ENCODE results near the gene IGLL5.

IGLL5 gene

DNA sequence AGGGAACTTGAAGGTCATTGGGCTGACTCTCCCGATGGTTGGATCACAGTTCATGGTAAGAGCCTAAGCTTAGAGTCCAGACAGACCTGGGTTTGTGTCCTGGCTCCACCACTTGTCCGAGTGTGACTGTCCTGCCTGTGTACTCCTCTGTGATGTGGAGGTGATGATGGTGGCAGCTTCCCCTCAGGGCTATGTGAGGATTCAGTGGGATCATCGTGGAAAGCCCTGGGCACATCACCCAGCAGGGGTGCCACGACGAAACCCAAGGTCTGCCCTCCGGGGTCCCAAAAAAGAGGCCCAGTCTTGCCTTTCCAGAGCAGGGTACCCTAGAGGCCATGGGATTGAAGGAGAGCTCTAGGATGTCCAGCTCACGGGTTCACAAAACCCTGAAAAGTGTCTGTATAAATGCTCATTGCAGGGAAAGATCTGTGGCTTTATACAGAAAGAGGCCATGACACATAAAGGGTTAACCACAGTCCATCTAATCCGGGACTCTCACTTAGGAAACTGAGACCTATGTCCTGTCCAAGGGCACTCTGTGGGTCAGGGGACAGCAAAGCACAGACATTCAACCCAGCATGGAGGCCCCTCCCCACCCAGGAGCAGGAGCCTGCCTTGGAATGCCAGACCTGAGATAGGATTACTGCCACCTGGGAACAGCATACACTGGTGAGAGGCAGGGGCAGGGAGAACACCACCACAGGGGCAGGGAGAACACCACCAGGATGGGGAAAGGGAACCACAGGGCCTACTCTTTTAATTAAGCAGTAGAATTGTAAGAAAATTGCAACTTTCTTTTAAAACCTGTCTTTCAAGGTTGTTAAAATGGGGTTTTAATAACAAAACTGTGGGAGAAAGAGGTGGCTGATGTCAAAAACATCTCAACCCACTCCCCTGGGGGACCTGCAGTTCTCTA lies 51.3 kb downstream of the IGLL5 start:
- H3K4me1 ChIP-seq (ENCODE audit: low read length) = peaks cover 94% of the 10 kb centered on the region
- no peak overlapping the region for H3K9ac ChIP-seq (ENCODE audit: low read length)
- no peaks in the 10 kb centered on the region for H3K9me3 ChIP-seq (replicated peaks; ENCODE audit: insufficient read depth, low read length)
- no peak overlapping the region for H2AFZ ChIP-seq (ENCODE audit: low read length)
- H3K4me3 ChIP-seq (ENCODE audit: low read length) = no peak overlapping the region
- H3F3A ChIP-seq (ENCODE audit: insufficient read depth, low read length) = peaks cover 23% of the 10 kb centered on the region
- no peak for TF ChIP-seq EZH2 (optimal IDR thresholded peaks at IDR 0.05; ENCODE audit: low read depth, low read length)
- TF ChIP-seq EZH2phosphoT487 (IDR thresholded peaks at IDR 0.05; ENCODE audit: low read length) = no peak
- TF ChIP-seq, protein P1, sequence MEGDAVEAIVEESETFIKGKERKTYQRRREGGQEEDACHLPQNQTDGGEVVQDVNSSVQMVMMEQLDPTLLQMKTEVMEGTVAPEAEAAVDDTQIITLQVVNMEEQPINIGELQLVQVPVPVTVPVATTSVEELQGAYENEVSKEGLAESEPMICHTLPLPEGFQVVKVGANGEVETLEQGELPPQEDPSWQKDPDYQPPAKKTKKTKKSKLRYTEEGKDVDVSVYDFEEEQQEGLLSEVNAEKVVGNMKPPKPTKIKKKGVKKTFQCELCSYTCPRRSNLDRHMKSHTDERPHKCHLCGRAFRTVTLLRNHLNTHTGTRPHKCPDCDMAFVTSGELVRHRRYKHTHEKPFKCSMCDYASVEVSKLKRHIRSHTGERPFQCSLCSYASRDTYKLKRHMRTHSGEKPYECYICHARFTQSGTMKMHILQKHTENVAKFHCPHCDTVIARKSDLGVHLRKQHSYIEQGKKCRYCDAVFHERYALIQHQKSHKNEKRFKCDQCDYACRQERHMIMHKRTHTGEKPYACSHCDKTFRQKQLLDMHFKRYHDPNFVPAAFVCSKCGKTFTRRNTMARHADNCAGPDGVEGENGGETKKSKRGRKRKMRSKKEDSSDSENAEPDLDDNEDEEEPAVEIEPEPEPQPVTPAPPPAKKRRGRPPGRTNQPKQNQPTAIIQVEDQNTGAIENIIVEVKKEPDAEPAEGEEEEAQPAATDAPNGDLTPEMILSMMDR (IDR thresholded peaks at IDR 0.05; ENCODE audit: low read length) = no peak
- peaks cover 92% of the 10 kb centered on the region for H3K79me2 ChIP-seq (ENCODE audit: low read length)
- H3K36me3 ChIP-seq (replicated peaks; ENCODE audit: insufficient read depth, low read length) = no peaks in the 10 kb centered on the region
- no peak overlapping the region for H3K4me2 ChIP-seq (ENCODE audit: low read depth, low read length)
- no peaks in the 10 kb centered on the region for H3K27me3 ChIP-seq (replicated peaks; ENCODE audit: insufficient read depth, low read length)
- no peaks in the 10 kb centered on the region for H3K9me2 ChIP-seq (replicated peaks; ENCODE audit: insufficient read depth, low read length)
- H4K20me1 ChIP-seq (ENCODE audit: insufficient read depth, low read length) = no peaks in the 10 kb centered on the region
- H3K27ac ChIP-seq (ENCODE audit: low read length) = peak overlapping the region; percentile 38; the same call in 1 of the 2 replicates
- DNase-seq = no peak

DNA sequence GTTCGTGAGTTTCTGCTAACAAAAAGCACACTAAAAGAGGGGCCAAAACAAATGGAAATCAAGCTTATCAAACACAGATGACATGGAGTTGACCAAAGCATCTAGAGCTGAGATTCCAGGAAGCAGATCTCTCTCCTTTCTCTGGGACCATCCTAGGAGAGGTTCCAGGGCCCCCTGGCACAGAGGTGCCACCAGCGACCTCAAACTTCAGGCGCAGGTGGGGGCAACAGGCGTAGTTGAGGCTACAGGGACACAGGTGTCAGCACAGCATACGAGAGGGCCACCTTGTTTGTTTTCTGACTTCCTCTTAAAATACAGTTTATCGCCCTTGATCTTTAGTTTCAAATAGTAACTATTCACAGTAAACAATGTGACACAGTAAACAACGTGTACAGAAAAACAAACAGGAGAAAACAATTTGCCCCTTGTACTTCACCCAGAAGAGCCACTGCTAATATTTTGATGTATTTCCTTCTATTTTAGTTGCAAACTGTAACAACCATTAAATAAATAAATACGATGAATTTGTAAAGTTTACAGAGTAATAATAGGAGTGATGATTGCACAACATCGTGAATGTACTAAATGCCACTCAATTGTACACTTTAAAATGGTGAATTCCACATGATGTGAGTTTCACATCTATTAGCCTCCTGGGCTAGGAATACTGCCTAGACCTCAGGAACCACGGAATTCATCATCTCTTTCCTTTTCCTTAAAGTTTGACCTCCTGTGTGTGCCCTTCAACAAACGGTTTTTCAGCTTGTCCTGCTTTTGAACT lies 52.2 kb downstream of the IGLL5 start:
- H2AFZ ChIP-seq (ENCODE audit: low read length) = no peak overlapping the region
- no peaks in the 10 kb centered on the region for H3K27me3 ChIP-seq (replicated peaks; ENCODE audit: insufficient read depth, low read length)
- no peaks in the 10 kb centered on the region for H4K20me1 ChIP-seq (ENCODE audit: insufficient read depth, low read length)
- DNase-seq = no peak
- TF ChIP-seq, protein P1 (IDR thresholded peaks at IDR 0.05; ENCODE audit: low read length) = no peak
- TF ChIP-seq EZH2phosphoT487 (IDR thresholded peaks at IDR 0.05; ENCODE audit: low read length) (no peak), EZH2 (optimal IDR thresholded peaks at IDR 0.05; ENCODE audit: low read depth, low read length) (no peak)
- peaks cover 86% of the 10 kb centered on the region for H3K4me1 ChIP-seq (ENCODE audit: low read length)
- H3K9me3 ChIP-seq (replicated peaks; ENCODE audit: insufficient read depth, low read length) = no peaks in the 10 kb centered on the region
- H3K4me3 ChIP-seq (ENCODE audit: low read length) = no peak overlapping the region
- H3K9ac ChIP-seq (ENCODE audit: low read length) = no peak overlapping the region
- H3K4me2 ChIP-seq (ENCODE audit: low read depth, low read length) = no peak overlapping the region
- H3K27ac ChIP-seq (ENCODE audit: low read length) = peak overlapping the region; percentile 81; the same call in 1 of the 2 replicates
- H3F3A ChIP-seq (ENCODE audit: insufficient read depth, low read length) = peaks cover 23% of the 10 kb centered on the region
- peaks cover 84% of the 10 kb centered on the region for H3K79me2 ChIP-seq (ENCODE audit: low read length)
- H3K9me2 ChIP-seq (replicated peaks; ENCODE audit: insufficient read depth, low read length) = no peaks in the 10 kb centered on the region
- H3K36me3 ChIP-seq (replicated peaks; ENCODE audit: insufficient read depth, low read length) = no peaks in the 10 kb centered on the region

DNA sequence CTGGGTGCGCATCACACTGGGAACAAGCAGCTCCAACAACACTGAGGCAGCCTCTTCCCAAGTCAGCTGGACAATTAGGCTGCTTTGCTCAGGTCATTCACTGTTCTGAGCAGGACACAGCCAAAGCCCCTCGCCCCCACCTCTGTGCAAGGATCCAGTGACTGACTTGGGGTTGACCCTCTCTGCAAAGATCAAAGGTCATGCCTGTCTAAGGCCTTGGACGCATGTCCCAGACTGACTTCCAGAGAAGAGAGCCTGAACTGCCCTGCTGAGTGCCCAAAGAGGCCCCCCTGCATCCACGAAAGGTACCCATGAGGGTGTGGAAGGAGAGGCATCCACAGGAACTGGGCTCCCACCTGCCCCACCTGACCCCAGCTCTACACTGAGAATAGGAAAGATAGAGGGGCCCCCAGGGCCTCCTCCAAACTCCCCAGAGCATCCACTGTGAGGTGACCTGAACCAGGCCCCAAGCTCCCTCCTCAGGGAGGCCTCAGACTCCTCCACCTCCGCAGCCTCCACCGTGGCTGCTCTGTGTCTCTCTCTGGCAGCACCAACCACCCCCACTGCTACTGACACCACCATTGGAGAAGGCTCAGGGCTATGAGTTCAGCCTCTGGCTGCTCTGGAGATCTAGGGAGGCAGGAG lies 53.5 kb downstream of the IGLL5 start:
- Histone ChIP-seq H3K9me2 (replicated peaks; ENCODE audit: insufficient read depth, low read length) (no peaks in the 10 kb centered on the region), H3K36me3 (replicated peaks; ENCODE audit: insufficient read depth, low read length) (no peaks in the 10 kb centered on the region), H3K4me3 (ENCODE audit: low read length) (no peak overlapping the region), H3K9ac (ENCODE audit: low read length) (peak overlapping the region; percentile 48), H3K4me1 (ENCODE audit: low read length) (peaks cover 75% of the 10 kb centered on the region), H3F3A (ENCODE audit: insufficient read depth, low read length) (peaks cover 14% of the 10 kb centered on the region; the same call in 1 of the 2 replicates), H4K20me1 (ENCODE audit: insufficient read depth, low read length) (no peaks in the 10 kb centered on the region), H3K27ac (ENCODE audit: low read length) (peak overlapping the region; percentile 81), H3K4me2 (ENCODE audit: low read depth, low read length) (no peak overlapping the region), H3K79me2 (ENCODE audit: low read length) (peaks cover 75% of the 10 kb centered on the region), H3K27me3 (replicated peaks; ENCODE audit: insufficient read depth, low read length) (no peaks in the 10 kb centered on the region), H2AFZ (ENCODE audit: low read length) (no peak overlapping the region), H3K9me3 (replicated peaks; ENCODE audit: insufficient read depth, low read length) (no peaks in the 10 kb centered on the region)
- TF ChIP-seq, protein P1 (IDR thresholded peaks at IDR 0.05; ENCODE audit: low read length) = no peak
- TF ChIP-seq EZH2 (optimal IDR thresholded peaks at IDR 0.05; ENCODE audit: low read depth, low read length) (no peak), EZH2phosphoT487 (IDR thresholded peaks at IDR 0.05; ENCODE audit: low read length) (no peak)
- DNase-seq = no peak
